ENCODE data around the gene MMP17. TPM values are rescaled to one million over a fixed set of nuclear protein-coding genes. Genes with fewer than 3 reads are reported as not detected.

Gene MMP17
- total and polyA plus RNA-seq, 2 donors from 2014 or later, result 0.82 to 3.2 TPM

DNA sequence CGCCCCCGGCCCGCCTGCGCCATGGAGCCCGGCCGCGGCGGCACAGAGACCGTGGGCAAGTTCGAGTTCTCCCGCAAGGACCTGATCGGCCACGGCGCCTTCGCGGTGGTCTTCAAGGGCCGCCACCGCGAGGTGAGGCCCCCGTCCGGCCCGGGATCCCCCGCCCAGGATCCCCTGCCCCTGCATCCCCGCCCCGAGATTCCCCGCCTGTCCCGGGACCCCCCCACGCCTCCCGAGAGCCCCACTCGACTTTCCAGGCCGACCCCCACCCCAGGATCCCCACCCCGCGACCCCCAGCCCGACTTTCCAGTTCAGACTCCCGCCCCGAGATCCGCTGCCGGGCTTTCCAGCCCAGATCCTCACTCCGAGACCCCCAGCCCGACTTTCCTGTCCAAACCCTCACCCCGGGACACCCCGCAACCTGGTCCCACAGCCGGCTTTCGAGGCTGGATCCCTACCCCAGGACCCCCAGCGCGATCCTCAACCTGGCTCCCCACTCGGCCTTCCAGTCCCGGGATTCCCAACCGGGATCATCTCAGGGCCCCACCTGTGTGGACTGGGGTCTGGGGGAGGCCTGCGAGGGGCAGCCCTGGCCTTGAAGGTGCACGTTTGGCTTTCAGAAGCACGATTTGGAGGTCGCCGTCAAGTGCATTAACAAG, 66.9 kb downstream of the MMP17 start:
- peaks cover 0 to 2% (median 0%) of the 10 kb centered on the region in 3 donors for H3K36me3 ChIP-seq (ENCODE audit: control insufficient read depth in 2 of 3, insufficient read depth in 3 of 3, low read length in 3 of 3)
- no peak for FAIRE-seq
- H3K4me1 ChIP-seq (ENCODE audit: control insufficient read depth in 2 of 3, insufficient read depth in 2 of 3, low read depth in 1 of 3, low read length in 3 of 3), result peaks cover 0 to 16% (median 9%) of the 10 kb centered on the region in 3 donors
- DNase-seq, result peak in 4 of 5 donors; percentile 8 to 85 (median 49)
- H3K9ac ChIP-seq (ENCODE audit: low read length in 3 of 3), result peak overlapping the region; percentile 10 to 78 (median 12)
- peak overlapping the region; percentile 31 to 75 (median 52) for H3K4me3 ChIP-seq (ENCODE audit: low read length in 3 of 3)
- no peaks in the 10 kb centered on the region for H3K9me3 ChIP-seq (ENCODE audit: control insufficient read depth in 2 of 3, insufficient read depth in 1 of 3, low read length in 3 of 3)
- TF ChIP-seq, protein P1, sequence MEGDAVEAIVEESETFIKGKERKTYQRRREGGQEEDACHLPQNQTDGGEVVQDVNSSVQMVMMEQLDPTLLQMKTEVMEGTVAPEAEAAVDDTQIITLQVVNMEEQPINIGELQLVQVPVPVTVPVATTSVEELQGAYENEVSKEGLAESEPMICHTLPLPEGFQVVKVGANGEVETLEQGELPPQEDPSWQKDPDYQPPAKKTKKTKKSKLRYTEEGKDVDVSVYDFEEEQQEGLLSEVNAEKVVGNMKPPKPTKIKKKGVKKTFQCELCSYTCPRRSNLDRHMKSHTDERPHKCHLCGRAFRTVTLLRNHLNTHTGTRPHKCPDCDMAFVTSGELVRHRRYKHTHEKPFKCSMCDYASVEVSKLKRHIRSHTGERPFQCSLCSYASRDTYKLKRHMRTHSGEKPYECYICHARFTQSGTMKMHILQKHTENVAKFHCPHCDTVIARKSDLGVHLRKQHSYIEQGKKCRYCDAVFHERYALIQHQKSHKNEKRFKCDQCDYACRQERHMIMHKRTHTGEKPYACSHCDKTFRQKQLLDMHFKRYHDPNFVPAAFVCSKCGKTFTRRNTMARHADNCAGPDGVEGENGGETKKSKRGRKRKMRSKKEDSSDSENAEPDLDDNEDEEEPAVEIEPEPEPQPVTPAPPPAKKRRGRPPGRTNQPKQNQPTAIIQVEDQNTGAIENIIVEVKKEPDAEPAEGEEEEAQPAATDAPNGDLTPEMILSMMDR (IDR thresholded peaks at IDR 0.05; ENCODE audit: borderline replicate concordance, extremely low read depth, insufficient read depth), result no peak
- H3K27me3 ChIP-seq (ENCODE audit: control insufficient read depth, insufficient read depth, low read length), result no peaks in the 10 kb centered on the region
- intact Hi-C loops (cut with DNase I), result no loop called here
- H3K27ac ChIP-seq (ENCODE audit: low read depth in 2 of 2, low read length in 2 of 2), result peak overlapping the region; percentile 86 to 97

DNA sequence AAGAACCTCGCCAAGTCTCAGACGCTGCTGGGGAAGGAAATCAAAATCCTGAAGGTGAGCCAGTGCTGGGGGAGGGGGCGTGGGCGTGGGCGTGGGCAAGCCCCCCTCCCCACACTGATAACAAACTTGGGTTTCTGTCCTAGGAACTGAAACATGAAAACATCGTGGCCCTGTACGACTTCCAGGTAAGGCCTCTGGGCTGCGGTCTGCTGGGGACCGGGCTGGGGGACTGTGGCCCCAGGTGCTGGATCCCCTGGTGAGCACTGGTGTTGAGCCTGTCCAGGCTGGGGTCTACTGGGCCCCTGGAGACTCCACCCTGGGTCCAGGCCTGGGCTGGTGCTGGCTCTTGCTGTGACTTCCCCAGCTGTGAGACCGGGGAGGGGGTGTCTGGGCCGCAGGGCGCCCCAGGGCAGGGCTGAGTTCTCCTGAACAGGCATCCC, 67.5 kb downstream of the MMP17 start:
- FAIRE-seq (no peak), DNase-seq (no peak)
- H3K4me3 ChIP-seq (ENCODE audit: low read length in 3 of 3), result peak overlapping the region; percentile 31 to 75 (median 52)
- H3K36me3 ChIP-seq (ENCODE audit: control insufficient read depth in 2 of 3, insufficient read depth in 3 of 3, low read length in 3 of 3), result peaks cover 0 to 2% (median 0%) of the 10 kb centered on the region in 3 donors
- TF ChIP-seq, protein P1 (IDR thresholded peaks at IDR 0.05; ENCODE audit: borderline replicate concordance, extremely low read depth, insufficient read depth), result no peak
- peaks cover 0 to 16% (median 9%) of the 10 kb centered on the region in 3 donors for H3K4me1 ChIP-seq (ENCODE audit: control insufficient read depth in 2 of 3, insufficient read depth in 2 of 3, low read depth in 1 of 3, low read length in 3 of 3)
- H3K27me3 ChIP-seq (ENCODE audit: control insufficient read depth, insufficient read depth, low read length), result no peaks in the 10 kb centered on the region
- intact Hi-C loops (cut with DNase I), result no loop called here
- H3K9ac ChIP-seq (ENCODE audit: low read length in 3 of 3), result peak overlapping the region; percentile 10 to 78 (median 12)
- no peaks in the 10 kb centered on the region for H3K9me3 ChIP-seq (ENCODE audit: control insufficient read depth in 2 of 3, insufficient read depth in 1 of 3, low read length in 3 of 3)
- H3K27ac ChIP-seq (ENCODE audit: low read depth in 2 of 2, low read length in 2 of 2), result peak overlapping the region; percentile 97 to 99

DNA sequence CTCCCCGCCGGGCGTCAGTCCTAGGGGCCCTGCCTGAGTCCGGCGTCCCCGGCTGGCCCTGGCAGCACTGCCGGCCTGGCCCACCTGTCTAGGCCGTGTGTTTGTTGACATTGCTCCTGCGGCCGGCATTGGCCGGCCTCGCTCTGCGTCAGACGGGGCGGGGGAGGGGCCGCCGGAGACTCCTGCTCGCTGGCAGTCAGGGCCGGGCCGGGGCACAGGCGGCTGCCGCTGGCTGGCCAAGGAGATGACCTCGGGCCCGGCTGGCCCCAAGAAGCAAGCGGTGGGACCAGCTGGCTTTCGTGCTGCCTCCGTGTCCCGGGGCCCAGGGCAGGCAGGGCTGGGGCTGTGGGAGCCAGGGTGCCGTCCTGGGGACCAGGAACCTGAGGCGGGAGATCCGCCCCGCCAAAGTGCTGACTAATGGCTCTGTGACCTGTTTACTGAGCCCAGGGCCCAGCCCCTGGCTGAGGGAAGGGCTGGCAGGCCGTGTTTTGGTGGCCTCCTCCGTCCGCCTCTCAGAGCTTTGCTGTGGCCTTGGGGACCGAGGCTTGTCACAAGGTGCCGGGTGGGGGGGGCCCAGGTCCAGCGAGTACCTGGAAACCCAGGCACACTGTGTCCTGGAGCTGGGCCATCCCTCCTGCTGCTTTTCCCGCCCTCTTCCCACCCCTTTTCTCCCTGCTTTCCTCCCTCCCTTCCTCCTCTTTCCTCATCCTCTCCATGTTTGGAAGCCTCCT, 68.1 kb downstream of the MMP17 start:
- DNase-seq (peak; percentile 89 to 97 (median 92)), FAIRE-seq (no peak)
- no peaks in the 10 kb centered on the region for H3K9me3 ChIP-seq (ENCODE audit: control insufficient read depth in 2 of 3, insufficient read depth in 1 of 3, low read length in 3 of 3)
- H3K36me3 ChIP-seq (ENCODE audit: control insufficient read depth in 2 of 3, insufficient read depth in 3 of 3, low read length in 3 of 3), result peaks cover 0 to 2% (median 0%) of the 10 kb centered on the region in 3 donors
- no peaks in the 10 kb centered on the region for H3K27me3 ChIP-seq (ENCODE audit: control insufficient read depth, insufficient read depth, low read length)
- TF ChIP-seq, protein P1 (IDR thresholded peaks at IDR 0.05; ENCODE audit: borderline replicate concordance, extremely low read depth, insufficient read depth), result no peak
- intact Hi-C loops (cut with DNase I), result no loop called here
- H3K9ac ChIP-seq (ENCODE audit: low read length in 3 of 3), result peak overlapping the region in 2 of 3 donors; percentile 58 to 78
- peak overlapping the region; percentile 97 to 99 for H3K27ac ChIP-seq (ENCODE audit: low read depth in 2 of 2, low read length in 2 of 2)
- H3K4me1 ChIP-seq (ENCODE audit: control insufficient read depth in 2 of 3, insufficient read depth in 2 of 3, low read depth in 1 of 3, low read length in 3 of 3), result peaks cover 0 to 16% (median 9%) of the 10 kb centered on the region in 3 donors
- peak overlapping the region in 2 of 3 donors; percentile 52 to 75 for H3K4me3 ChIP-seq (ENCODE audit: low read length in 3 of 3)
